ENCODE measurements around the gene SH3TC1. TPM values are rescaled to one million over a fixed set of nuclear protein-coding genes. Genes with fewer than 3 reads are reported as not detected.

Gene SH3TC1
- total RNA-seq, 4 donors from 2014 or later = 13.7 to 18.7 (median 15.2) TPM

- H3K4me3 ChIP-seq = no peak overlapping the region
- DNase-seq (ENCODE audit: extremely low spot score) = no peak
- H3K9me3 ChIP-seq = no peaks in the 10 kb centered on the region
- peaks cover 3 to 49% (median 40%) of the 10 kb centered on the region in 4 donors for H3K36me3 ChIP-seq
- intact Hi-C loops (cut with DNase I) = no loop called here
- H3K27me3 ChIP-seq = no peaks in the 10 kb centered on the region
- TF ChIP-seq EP300 (IDR thresholded peaks at IDR 0.05) = no peak
- H3K4me1 ChIP-seq = peaks cover 7 to 15% (median 10%) of the 10 kb centered on the region in 4 donors
- H3K27ac ChIP-seq (replicated peaks in 1 of 4) = no peak overlapping the region
- 90% methylated on average over 7 of the region's 13 CpGs for WGBS
Measured at GRCh38 chr4:8289151-8289750, 90.2 kb downstream of the SH3TC1 start.

- Histone ChIP-seq H3K27me3 (no peaks in the 10 kb centered on the region), H3K36me3 (peaks cover 4 to 58% (median 46%) of the 10 kb centered on the region in 4 donors), H3K27ac (replicated peaks in 1 of 4) (no peak overlapping the region), H3K9me3 (no peaks in the 10 kb centered on the region), H3K4me1 (peaks cover 3 to 15% (median 10%) of the 10 kb centered on the region in 4 donors), H3K4me3 (no peak overlapping the region)
- intact Hi-C loops (cut with DNase I) = no loop called here
- WGBS = 86% methylated on average over 26 of the region's 29 CpGs
- TF ChIP-seq CTCF (IDR thresholded peaks at IDR 0.05) = no peak
- TF ChIP-seq POLR2AphosphoS5 (IDR thresholded peaks at IDR 0.05) = no peak
- TF ChIP-seq POLR2A (IDR thresholded peaks at IDR 0.05; ENCODE audit: low read depth) = no peak
- no peak for TF ChIP-seq EP300 (IDR thresholded peaks at IDR 0.05)
- no peak for DNase-seq (ENCODE audit: extremely low spot score)
Measured at GRCh38 chr4:8289956-8290700, 91.0 kb downstream of the SH3TC1 start.

- TF ChIP-seq POLR2A (IDR thresholded peaks at IDR 0.05; ENCODE audit: low read depth) (no peak), EP300 (IDR thresholded peaks at IDR 0.05) (no peak), CTCF (IDR thresholded peaks at IDR 0.05) (no peak), POLR2AphosphoS5 (IDR thresholded peaks at IDR 0.05) (no peak)
- Histone ChIP-seq H3K27ac (replicated peaks in 1 of 4) (no peak overlapping the region), H3K4me1 (peaks cover 0 to 12% (median 7%) of the 10 kb centered on the region in 4 donors), H3K27me3 (no peaks in the 10 kb centered on the region), H3K36me3 (peaks cover 7 to 63% (median 51%) of the 10 kb centered on the region in 4 donors), H3K4me3 (no peak overlapping the region), H3K9me3 (no peaks in the 10 kb centered on the region)
- no peak for DNase-seq (ENCODE audit: extremely low spot score)
- intact Hi-C loops (cut with DNase I) = no loop called here
- 85% methylated on average over 8 of the region's 8 CpGs for WGBS
Measured at GRCh38 chr4:8290701-8290970, 91.5 kb downstream of the SH3TC1 start.

Other genes with a start within 250 kb of the SH3TC1 start
- 10 to 100 TPM in 1 of 4 donors, 1 to 10 TPM in 3; 4.2 to 28.5 (median 8.7) TPM for gene ABLIM2, start 40.5 kb upstream of the SH3TC1 start, total RNA-seq
- 10 to 100 TPM; 56.1 to 82.2 (median 67.2) TPM for gene HTRA3, start 70.5 kb downstream of the SH3TC1 start, total RNA-seq
- 10 to 100 TPM; 32.0 to 77.2 (median 43.8) TPM for gene ACOX3, start 241.4 kb downstream of the SH3TC1 start, total RNA-seq
- 10 to 100 TPM; 14.6 to 21.6 (median 19.4) TPM for gene TRMT44, start 241.5 kb downstream of the SH3TC1 start, total RNA-seq

Measured in esophagus muscularis mucosa (tissue), 4 donors.